ENCODE measurements around the gene KHDC1L. TPM values are rescaled to one million over a fixed set of nuclear protein-coding genes. Genes with fewer than 3 reads are reported as not detected.

The KHDC1L gene
- total RNA-seq, 1 experiment from 2014 or later = not detected

DNA sequence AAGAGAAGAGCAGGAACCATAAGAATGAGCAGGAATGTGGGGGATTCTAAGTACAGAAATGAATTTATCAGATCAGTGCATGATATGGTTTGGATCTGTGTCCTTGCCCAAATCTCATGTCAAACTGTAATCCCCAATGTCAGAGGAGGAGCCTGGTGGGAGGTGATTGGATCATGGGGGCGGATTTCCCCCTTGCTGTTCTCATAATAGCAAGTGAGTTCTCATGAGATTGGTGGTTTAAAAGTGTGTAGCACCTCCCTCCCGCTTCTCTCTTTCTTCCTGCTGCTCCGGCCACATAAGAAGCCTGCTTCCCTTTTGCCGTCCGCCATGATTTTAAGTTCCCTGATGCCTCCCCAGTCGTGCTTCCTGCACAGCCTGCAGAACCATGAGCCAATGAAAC lies 49.2 kb downstream of the KHDC1L start:
- TF ChIP-seq, protein P1, sequence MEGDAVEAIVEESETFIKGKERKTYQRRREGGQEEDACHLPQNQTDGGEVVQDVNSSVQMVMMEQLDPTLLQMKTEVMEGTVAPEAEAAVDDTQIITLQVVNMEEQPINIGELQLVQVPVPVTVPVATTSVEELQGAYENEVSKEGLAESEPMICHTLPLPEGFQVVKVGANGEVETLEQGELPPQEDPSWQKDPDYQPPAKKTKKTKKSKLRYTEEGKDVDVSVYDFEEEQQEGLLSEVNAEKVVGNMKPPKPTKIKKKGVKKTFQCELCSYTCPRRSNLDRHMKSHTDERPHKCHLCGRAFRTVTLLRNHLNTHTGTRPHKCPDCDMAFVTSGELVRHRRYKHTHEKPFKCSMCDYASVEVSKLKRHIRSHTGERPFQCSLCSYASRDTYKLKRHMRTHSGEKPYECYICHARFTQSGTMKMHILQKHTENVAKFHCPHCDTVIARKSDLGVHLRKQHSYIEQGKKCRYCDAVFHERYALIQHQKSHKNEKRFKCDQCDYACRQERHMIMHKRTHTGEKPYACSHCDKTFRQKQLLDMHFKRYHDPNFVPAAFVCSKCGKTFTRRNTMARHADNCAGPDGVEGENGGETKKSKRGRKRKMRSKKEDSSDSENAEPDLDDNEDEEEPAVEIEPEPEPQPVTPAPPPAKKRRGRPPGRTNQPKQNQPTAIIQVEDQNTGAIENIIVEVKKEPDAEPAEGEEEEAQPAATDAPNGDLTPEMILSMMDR (IDR thresholded peaks at IDR 0.05; ENCODE audit: unreplicated experiment) = no peak
- DNase-seq (ENCODE audit: unreplicated experiment) = no peak
- intact Hi-C loops (cut with micrococcal nuclease) = no loop called here
- no peaks in the 10 kb centered on the region for H3K9me3 Mint-ChIP-seq (ENCODE audit: unreplicated experiment)
- no peaks in the 10 kb centered on the region for H3K4me1 Mint-ChIP-seq (ENCODE audit: insufficient read depth, unreplicated experiment)
- no peak overlapping the region for H3K4me3 Mint-ChIP-seq (ENCODE audit: unreplicated experiment)
- CTCF ChIA-PET = interaction anchor here (0.7 kb wide), 1 partner anchor 54 kb away, joined by 3 read pairs; no protein-coding TSS in a partner anchor
- POLR2A ChIA-PET = no interaction called here
- no peaks in the 10 kb centered on the region for H3K36me3 Mint-ChIP-seq (ENCODE audit: insufficient read depth, unreplicated experiment)
- no peaks in the 10 kb centered on the region for H3K27me3 Mint-ChIP-seq (ENCODE audit: insufficient read depth, unreplicated experiment)
- H3K27ac Mint-ChIP-seq (ENCODE audit: low read depth, unreplicated experiment) = no peak overlapping the region
- no TSS peak for BruUV-seq (replicated peaks)

DNA sequence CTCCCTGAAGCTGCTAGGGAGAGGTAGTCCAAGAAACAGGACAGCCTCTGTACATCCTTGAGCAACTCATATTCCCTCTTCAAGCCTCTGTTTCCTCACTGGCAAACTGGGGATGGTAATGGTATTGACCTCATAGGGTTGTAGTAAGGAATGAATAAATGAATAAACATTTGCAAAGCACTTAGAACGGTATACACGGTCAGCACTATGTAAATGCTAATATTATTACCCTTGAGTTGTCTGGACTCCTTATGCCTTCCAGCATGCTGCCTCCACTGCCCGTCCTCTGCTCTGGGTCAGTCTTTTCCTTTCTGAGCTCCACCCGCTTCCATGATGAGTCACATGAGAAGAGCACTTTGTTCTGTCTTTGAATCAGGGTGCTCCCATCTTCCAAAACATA lies 50.6 kb downstream of the KHDC1L start:
- no peak overlapping the region for H3K4me3 Mint-ChIP-seq (ENCODE audit: unreplicated experiment)
- TF ChIP-seq, protein P1 (IDR thresholded peaks at IDR 0.05; ENCODE audit: unreplicated experiment) = no peak
- no peak for DNase-seq (ENCODE audit: unreplicated experiment)
- no peaks in the 10 kb centered on the region for H3K27me3 Mint-ChIP-seq (ENCODE audit: insufficient read depth, unreplicated experiment)
- no peaks in the 10 kb centered on the region for H3K4me1 Mint-ChIP-seq (ENCODE audit: insufficient read depth, unreplicated experiment)
- ChIA-PET POLR2A (no interaction called here), CTCF (interaction anchor here (0.6 to 2.0 kb wide), 5 partner anchors 16 to 559 kb away, joined by 3 to 9 read pairs (median 3); no protein-coding TSS in a partner anchor)
- no peaks in the 10 kb centered on the region for H3K9me3 Mint-ChIP-seq (ENCODE audit: unreplicated experiment)
- H3K27ac Mint-ChIP-seq (ENCODE audit: low read depth, unreplicated experiment) = no peak overlapping the region
- intact Hi-C loops (cut with micrococcal nuclease) = no loop called here
- H3K36me3 Mint-ChIP-seq (ENCODE audit: insufficient read depth, unreplicated experiment) = no peaks in the 10 kb centered on the region
- BruUV-seq (replicated peaks) = no TSS peak

Other genes with a start within 250 kb of the KHDC1L start
- gene KHDC1, start 37.7 kb upstream of the KHDC1L start, total RNA-seq (2022) = 1.3 and 2.6 TPM in 2 replicates
- gene DPPA5, start 128.8 kb upstream of the KHDC1L start, total RNA-seq (2022) = not detected in 2 replicates
- gene KHDC3L, start 137.2 kb upstream of the KHDC1L start, total RNA-seq (2022) = not detected in 2 replicates
- not detected in 2 replicates for gene OOEP, start 144.4 kb upstream of the KHDC1L start, total RNA-seq (2022)
- gene DDX43, start 169.3 kb upstream of the KHDC1L start, total RNA-seq (2022) = not detected in 2 replicates
- 11.6 and 14.1 TPM in 2 replicates for gene CGAS, start 226.8 kb upstream of the KHDC1L start, total RNA-seq (2022)
- gene MTO1, start 236.2 kb upstream of the KHDC1L start, total RNA-seq (2022) = 50.8 and 51.4 TPM in 2 replicates